Head of caudate nucleus (tissue), 42 donors: Measurements from ENCODE around the gene MEX3A.
"Not testable (repeated sequence)": the region's sequence is repeated elsewhere in the genome, so short reads cannot be mapped to it uniquely, and the experiment has no call there.

Source experiments
- DNase-seq, 42 donors: peaks; one replicate each; pipeline versions ENCODE4 v3.0.0 to v3.0.0-alpha.2; 2020 to 2021; ENCODE audit warnings: mixed read lengths in 7 of 42
- intact Hi-C: fragments of 100-400 bp; cut with DNase I; formaldehyde crosslinking; loops from one replicate; pipeline ENCODE4 v1.15.0; 2022

MEX3A gene

DNA sequence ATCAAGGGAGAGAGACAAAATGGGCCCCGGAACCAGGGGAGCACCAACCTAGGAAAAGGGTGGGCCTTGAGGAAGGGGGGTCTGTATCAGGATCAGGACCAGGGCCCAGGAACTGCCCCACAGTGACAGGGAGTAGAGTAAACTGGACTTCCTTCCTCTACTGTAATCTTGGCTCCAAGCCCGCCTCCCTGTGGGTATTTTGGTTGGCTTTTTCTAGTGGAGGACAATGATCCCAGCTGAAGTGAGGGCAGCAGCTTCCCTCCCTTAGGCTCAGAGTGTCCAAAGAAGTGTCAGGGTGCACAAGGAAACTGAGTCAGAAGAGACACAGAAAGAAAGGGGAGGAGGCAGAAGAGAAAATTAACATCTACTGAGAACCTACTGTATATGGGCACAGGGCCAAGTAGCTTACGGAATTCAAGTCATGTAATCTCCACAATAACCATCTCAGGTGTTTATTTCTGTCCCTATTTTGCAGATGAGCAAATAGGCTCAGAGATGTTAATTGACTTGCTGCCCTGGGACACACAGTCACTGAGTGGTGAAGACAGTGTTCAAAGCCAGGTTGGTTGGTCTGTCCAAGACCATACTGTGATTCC lies 33.5 kb downstream of the MEX3A start:
- intact Hi-C loops = no loop called here
- DNase-seq = no peak

DNA sequence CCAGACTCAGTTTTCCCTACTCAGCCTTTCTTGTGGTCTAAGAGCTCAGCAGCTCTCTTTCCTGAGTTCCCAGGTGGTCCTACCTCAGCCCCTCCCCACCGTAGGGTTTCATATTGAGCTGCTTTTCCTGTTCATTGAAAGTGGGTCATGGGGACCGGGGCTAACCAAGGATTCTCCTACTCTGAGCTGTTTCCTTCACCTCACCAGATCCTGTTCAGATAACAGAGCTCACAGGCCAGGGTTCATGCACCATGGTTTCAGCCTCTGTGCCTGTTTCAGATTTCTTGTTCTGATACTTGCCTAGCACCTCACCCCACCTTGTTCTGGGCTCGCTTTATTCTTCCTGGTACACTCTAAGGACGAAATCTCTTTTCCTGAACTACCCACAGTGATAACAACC lies 37.2 kb downstream of the MEX3A start:
- intact Hi-C loops = no loop called here

DNA sequence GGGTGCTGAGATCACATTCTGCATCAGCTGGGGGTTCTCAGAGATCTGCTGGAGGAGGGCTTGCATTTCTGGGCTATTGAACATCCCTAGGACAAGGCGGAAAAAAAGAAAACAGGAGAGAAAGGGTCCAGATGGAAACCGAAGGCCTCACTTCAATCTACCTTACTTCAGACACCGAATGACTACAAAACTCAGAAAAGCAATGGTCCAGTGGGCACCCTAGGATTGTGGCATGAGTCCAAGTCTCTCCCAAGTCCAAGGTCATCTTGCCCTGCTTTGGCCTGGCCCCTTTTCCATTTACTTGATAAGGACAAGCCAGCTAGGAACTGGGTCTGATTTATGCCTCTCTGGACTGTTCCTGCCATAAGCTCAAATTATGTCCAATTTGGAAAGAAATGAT lies 39.4 kb downstream of the MEX3A start:
- intact Hi-C loops = no loop called here
- no peak for DNase-seq

More for the DNA sequence above, 37.2 kb downstream of the MEX3A start:
- DNase-seq = no peak

DNA sequence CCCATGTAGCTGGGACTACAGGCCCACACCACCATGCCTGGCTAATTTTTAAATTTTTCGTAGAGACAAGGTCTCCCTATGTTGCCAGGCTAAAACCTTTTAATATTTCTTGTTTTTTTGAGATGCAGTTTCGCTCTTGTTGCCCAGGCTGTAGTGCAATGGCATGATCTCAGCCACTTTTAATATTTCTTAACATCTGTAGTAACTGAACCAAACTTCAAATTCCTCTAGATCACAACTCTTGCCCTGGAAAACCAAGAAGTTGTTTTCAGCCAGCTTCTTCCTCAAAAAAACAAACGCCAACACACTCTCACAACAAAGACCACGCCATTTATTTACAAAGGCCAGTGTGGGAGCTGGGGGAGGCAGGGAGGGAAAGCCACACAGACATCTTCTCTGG lies 47.3 kb downstream of the MEX3A start:
- intact Hi-C loops, DNase-seq: not testable (repeated sequence)

DNA sequence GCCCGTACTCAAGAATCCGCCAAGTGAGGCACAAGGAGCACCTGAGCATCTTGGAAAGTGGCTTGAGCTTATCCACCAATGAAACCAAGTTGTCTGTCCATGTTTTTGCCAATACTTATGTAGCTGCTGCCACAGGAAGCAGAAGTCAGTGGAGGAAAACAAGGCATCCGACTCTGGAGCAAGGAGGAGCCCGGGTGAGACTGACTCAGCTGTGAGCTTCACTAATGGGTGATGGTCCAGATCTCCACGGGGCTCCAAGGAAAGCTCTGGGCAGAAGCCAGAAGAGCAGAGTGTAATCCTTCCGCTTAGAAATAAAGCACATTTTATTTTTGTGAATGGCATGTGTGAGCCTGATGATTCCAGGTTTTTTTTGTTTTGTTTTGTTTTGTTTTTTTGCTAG lies 49.3 kb downstream of the MEX3A start:
- intact Hi-C loops = no loop called here
- DNase-seq = no peak

DNA sequence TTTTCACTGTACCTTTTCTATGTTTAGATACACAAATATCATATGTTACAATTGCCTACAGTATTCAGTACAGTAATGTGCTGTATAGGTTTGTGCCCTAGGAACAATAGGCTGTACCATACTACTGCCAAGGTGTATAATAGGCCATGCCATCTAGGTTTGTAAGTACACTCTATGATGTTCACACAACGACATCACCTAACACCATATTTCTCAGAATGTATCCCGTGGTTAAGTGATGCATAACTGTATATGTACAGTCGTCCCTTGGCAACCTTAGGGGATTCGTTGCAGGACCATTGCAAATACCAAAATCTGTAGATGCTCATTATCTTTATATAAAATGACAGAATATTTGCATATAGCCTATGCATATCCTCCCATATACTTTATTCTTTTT lies 55.7 kb downstream of the MEX3A start:
- intact Hi-C loops = no loop called here
- no peak for DNase-seq

DNA sequence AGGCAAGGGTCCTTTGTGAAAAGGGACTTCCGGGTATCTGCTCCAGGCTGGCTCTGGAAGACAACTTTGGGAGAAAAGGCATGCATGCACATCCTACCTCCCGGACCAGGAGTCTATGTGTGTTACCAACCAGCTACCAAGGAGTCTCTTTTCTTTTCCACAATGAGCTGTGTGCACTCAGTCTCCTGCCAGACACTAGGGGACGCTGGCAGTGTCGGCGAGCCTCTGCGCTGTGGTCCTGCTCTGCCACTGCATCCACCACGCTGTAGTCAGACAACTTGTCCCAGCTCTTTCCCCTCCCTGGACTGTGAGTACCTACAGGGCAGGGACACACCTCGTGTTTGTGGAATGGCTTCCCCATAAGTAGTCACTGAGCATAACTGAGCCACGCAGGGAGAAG lies 56.4 kb downstream of the MEX3A start:
- peak in 21 of 42 donors; percentile 8 to 65 (median 24) for DNase-seq
- intact Hi-C loops = no loop called here

DNA sequence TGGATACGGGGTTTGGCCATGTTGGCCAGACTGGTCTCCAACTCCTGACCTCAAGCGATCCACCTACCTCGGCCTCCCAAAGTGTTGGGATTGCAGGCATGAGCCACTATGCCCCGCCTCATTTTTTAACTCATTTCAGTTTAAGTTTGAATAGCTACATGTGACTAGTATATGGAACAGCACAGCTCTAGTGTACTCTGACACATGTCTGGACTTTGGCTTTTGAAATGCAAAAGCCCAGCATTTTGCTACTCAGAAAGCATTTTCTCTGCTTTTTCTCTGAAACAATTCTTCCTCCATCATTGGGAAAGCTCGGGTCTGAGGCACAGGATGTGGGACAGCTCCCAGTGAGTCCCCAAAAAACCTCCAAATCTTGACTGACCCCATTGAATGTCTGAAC lies 57.5 kb downstream of the MEX3A start:
- intact Hi-C loops = no loop called here
- no peak for DNase-seq
